Stimulated activated naive B cell treated with anti-CD40 and anti-IgM and Interleukin-4, amounts not matched to agents 10 μg/mL and 1 μg/mL and 100 μg/mL, for 72 hours (primary cell): ENCODE measurements around the gene DNM3.

Experiments
- ATAC-seq, 2 donors: fragments of 150-1000 bp; cut with Tn5 transposase; replicated peaks; 2 replicates each; pipeline ENCODE4 v1.10.0; 2021; ENCODE audit warnings: moderate library complexity in 1 of 2
- DNase-seq: peaks from one replicate; pipeline ENCODE4 v3.0.0; 2021
- H3K27ac Mint-ChIP-seq: one replicate; pipeline ENCODE4 v1.8.0; 2022; ENCODE audit warnings: mild to moderate bottlenecking, mixed read lengths
- H3K27me3 Mint-ChIP-seq, 2 donors: one replicate each; pipeline ENCODE4 v1.8.0; 2022; ENCODE audit warnings: mixed read lengths in 2 of 2
- H3K36me3 Mint-ChIP-seq, 2 donors: one replicate each; pipeline ENCODE4 v1.8.0; 2022; ENCODE audit warnings: mixed read lengths in 2 of 2, mild to moderate bottlenecking in 1 of 2
- H3K4me1 Mint-ChIP-seq, 2 donors: one replicate each; pipeline ENCODE4 v1.8.0; 2022; ENCODE audit warnings: mixed read lengths in 2 of 2, mild to moderate bottlenecking in 1 of 2
- H3K4me3 Mint-ChIP-seq, 2 donors: one replicate each; pipeline ENCODE4 v1.8.0; 2022; ENCODE audit warnings: mild to moderate bottlenecking in 2 of 2, mixed read lengths in 2 of 2, moderate library complexity in 1 of 2
- H3K9me3 Mint-ChIP-seq, 2 donors: one replicate each; pipeline ENCODE4 v1.8.0; 2022; ENCODE audit warnings: mixed read lengths in 2 of 2, mild to moderate bottlenecking in 1 of 2

Gene DNM3

GRCh38 chr1:172143384-172144055 lies 302.2 kb downstream of the DNM3 start:
- DNase-seq (no peak), ATAC-seq (no peak)
- Mint-ChIP-seq H3K27ac (no peak overlapping the region), H3K4me3 (no peak overlapping the region), H3K27me3 (no peaks in the 10 kb centered on the region), H3K36me3 (no peaks in the 10 kb centered on the region), H3K9me3 (no peaks in the 10 kb centered on the region), H3K4me1 (peaks cover 6 to 10% of the 10 kb centered on the region in 2 donors)

- DNase-seq (no peak), ATAC-seq (no peak)
- H3K4me3 Mint-ChIP-seq: no peak overlapping the region
- no peak overlapping the region for H3K27ac Mint-ChIP-seq
- H3K9me3 Mint-ChIP-seq: no peaks in the 10 kb centered on the region
- H3K4me1 Mint-ChIP-seq: peaks cover 6 to 10% of the 10 kb centered on the region in 2 donors
- no peaks in the 10 kb centered on the region for H3K27me3 Mint-ChIP-seq
- no peaks in the 10 kb centered on the region for H3K36me3 Mint-ChIP-seq
Measured at GRCh38 chr1:172144445-172145061, 303.3 kb downstream of the DNM3 start.

- H3K27ac Mint-ChIP-seq: no peak overlapping the region
Measured at GRCh38 chr1:172145231-172145651, 303.9 kb downstream of the DNM3 start.

DNA sequence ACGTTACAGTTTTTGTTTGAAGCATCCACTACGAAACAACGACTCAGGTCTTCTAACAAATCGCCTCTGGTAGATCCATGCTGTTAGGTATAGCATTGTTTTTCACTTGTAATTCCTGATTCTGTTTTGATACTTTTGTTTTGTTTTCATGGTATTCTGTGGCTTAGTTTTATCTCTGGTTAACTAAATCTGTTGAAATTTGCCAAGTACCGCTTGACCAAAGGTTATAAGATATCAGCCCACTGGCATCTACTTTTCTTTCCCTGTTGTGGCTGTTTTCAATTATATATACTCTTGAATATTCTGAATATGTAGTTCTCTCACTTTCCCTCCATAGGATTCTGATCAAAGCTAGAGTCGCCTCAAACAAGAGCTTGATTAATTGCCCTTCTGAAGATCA lies 304.4 kb downstream of the DNM3 start:
- ATAC-seq (no peak), DNase-seq (no peak)
- no peaks in the 10 kb centered on the region for H3K36me3 Mint-ChIP-seq
- H3K4me1 Mint-ChIP-seq: peaks cover 6 to 10% of the 10 kb centered on the region in 2 donors
- H3K9me3 Mint-ChIP-seq: no peaks in the 10 kb centered on the region
- peak overlapping the region; percentile 14 for H3K27ac Mint-ChIP-seq
- H3K4me3 Mint-ChIP-seq: no peak overlapping the region
- H3K27me3 Mint-ChIP-seq: no peaks in the 10 kb centered on the region

More at GRCh38 chr1:172145231-172145651, 303.9 kb downstream of the DNM3 start:
- Mint-ChIP-seq H3K4me3 (no peak overlapping the region), H3K36me3 (no peaks in the 10 kb centered on the region), H3K4me1 (peaks cover 6 to 10% of the 10 kb centered on the region in 2 donors), H3K27me3 (no peaks in the 10 kb centered on the region), H3K9me3 (no peaks in the 10 kb centered on the region)
- ATAC-seq (no peak), DNase-seq (no peak)

- DNase-seq (no peak), ATAC-seq (no peak)
- Mint-ChIP-seq H3K27ac (no peak overlapping the region), H3K4me1 (peaks cover 6 to 10% of the 10 kb centered on the region in 2 donors), H3K27me3 (no peaks in the 10 kb centered on the region), H3K36me3 (no peaks in the 10 kb centered on the region), H3K9me3 (no peaks in the 10 kb centered on the region), H3K4me3 (no peak overlapping the region)
Measured at GRCh38 chr1:172146141-172146850, 305.0 kb downstream of the DNM3 start.

GRCh38 chr1:172147541-172147940 lies 306.2 kb downstream of the DNM3 start:
- Mint-ChIP-seq H3K9me3 (no peaks in the 10 kb centered on the region), H3K36me3 (no peaks in the 10 kb centered on the region), H3K4me3 (no peak overlapping the region), H3K27me3 (no peaks in the 10 kb centered on the region), H3K27ac (no peak overlapping the region), H3K4me1 (peaks cover 6 to 10% of the 10 kb centered on the region in 2 donors)
- DNase-seq (no peak), ATAC-seq (no peak)

DNA sequence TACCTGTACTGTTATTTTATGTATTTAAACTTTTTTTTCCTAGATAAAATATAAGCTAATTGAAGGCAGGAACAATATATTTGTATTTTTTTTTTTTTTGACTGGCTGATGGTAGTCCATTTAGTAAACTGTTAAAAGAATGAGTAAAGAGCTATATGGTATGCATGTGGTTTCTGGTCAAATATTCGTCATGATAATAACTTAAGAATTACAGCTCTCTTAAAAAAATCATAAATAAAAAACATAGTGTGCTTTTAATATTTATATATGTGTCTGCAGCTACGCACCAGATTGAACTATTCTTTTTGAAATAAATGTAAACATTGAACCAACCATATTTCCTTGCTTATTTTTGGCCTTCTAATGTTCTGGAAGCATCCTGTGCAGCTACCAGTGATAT lies 306.9 kb downstream of the DNM3 start:
- peaks cover 6 to 10% of the 10 kb centered on the region in 2 donors for H3K4me1 Mint-ChIP-seq
- DNase-seq: no peak
- H3K9me3 Mint-ChIP-seq: no peaks in the 10 kb centered on the region
- no peak overlapping the region for H3K27ac Mint-ChIP-seq
- no peak overlapping the region for H3K4me3 Mint-ChIP-seq
- no peak for ATAC-seq
- no peaks in the 10 kb centered on the region for H3K36me3 Mint-ChIP-seq
- no peaks in the 10 kb centered on the region for H3K27me3 Mint-ChIP-seq

- Mint-ChIP-seq H3K9me3 (no peaks in the 10 kb centered on the region), H3K4me1 (peaks cover 6 to 10% of the 10 kb centered on the region in 2 donors), H3K4me3 (no peak overlapping the region), H3K27me3 (no peaks in the 10 kb centered on the region), H3K36me3 (no peaks in the 10 kb centered on the region), H3K27ac (no peak overlapping the region)
- DNase-seq (no peak), ATAC-seq (no peak)
Measured at GRCh38 chr1:172148707-172149106, 307.4 kb downstream of the DNM3 start.

DNA sequence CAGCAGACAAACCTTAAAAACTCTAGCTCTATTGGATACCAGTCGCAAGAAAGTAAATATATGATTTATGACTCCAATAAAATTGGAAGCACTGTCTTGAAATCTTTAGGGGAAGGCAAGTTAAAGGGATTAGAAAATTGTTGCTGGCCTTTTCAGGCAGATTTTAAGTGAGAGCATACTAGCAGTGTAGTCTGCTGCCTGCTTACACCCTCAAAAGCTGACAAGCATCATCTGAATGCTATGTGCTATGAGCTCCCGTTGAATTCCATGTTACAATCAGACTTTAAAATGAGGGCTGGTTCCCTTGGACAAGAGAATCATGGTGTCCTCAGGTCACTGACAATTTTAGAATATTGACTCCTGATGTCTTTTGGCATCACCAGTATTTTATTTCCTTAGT lies 308.0 kb downstream of the DNM3 start:
- Mint-ChIP-seq H3K4me3 (no peak overlapping the region), H3K9me3 (no peaks in the 10 kb centered on the region), H3K27ac (peak overlapping the region; percentile 56), H3K36me3 (no peaks in the 10 kb centered on the region), H3K27me3 (no peaks in the 10 kb centered on the region), H3K4me1 (peaks cover 6 to 14% of the 10 kb centered on the region in 2 donors)
- DNase-seq: no peak
- no peak for ATAC-seq

GRCh38 chr1:172154551-172154950 lies 313.3 kb downstream of the DNM3 start:
- Mint-ChIP-seq H3K27ac (peak overlapping the region; percentile 68), H3K9me3 (peaks cover 0 to 5% of the 10 kb centered on the region in 2 donors), H3K36me3 (no peaks in the 10 kb centered on the region), H3K4me1 (peaks cover 6 to 9% of the 10 kb centered on the region in 2 donors), H3K4me3 (peak overlapping the region; percentile 3 to 12), H3K27me3 (no peaks in the 10 kb centered on the region)
- no peak for DNase-seq
- peak; percentile 94 to 97 for ATAC-seq

DNA sequence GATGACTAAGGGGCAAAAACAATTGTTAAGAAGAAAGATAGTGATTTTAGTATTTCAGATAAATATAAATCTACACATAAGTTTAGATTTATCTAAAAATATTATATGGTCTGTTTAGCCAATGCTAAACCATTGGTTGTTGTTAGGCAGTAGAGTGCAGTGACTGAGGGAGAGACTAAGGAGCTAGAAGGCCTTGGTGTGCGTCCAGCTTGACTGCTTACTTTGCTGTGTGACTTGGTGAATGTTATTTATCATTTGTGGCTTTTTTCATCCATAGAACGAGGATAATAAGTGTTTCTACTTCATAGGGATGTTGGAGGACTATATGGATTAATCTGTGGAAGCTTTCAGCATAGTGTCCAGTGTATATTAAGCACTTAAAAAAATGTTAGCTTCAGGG lies 314.5 kb downstream of the DNM3 start:
- Mint-ChIP-seq H3K4me1 (peaks cover 6 to 9% of the 10 kb centered on the region in 2 donors), H3K27ac (no peak overlapping the region), H3K9me3 (peaks cover 0 to 5% of the 10 kb centered on the region in 2 donors), H3K4me3 (no peak overlapping the region), H3K27me3 (no peaks in the 10 kb centered on the region), H3K36me3 (no peaks in the 10 kb centered on the region)
- ATAC-seq: no peak
- no peak for DNase-seq

GRCh38 chr1:172162236-172162635 lies 320.9 kb downstream of the DNM3 start:
- no peak overlapping the region for H3K27ac Mint-ChIP-seq
- ATAC-seq (no peak), DNase-seq (no peak)
- H3K4me1 Mint-ChIP-seq: peaks cover 4 to 8% of the 10 kb centered on the region in 2 donors
- H3K36me3 Mint-ChIP-seq: no peaks in the 10 kb centered on the region
- H3K4me3 Mint-ChIP-seq: no peak overlapping the region
- peaks cover 0 to 5% of the 10 kb centered on the region in 2 donors for H3K9me3 Mint-ChIP-seq
- no peaks in the 10 kb centered on the region for H3K27me3 Mint-ChIP-seq

- Mint-ChIP-seq H3K36me3 (no peaks in the 10 kb centered on the region), H3K27ac (peak overlapping the region; percentile 14), H3K9me3 (no peaks in the 10 kb centered on the region), H3K27me3 (no peaks in the 10 kb centered on the region), H3K4me3 (no peak overlapping the region), H3K4me1 (peaks cover 4 to 8% of the 10 kb centered on the region in 2 donors)
- DNase-seq (no peak), ATAC-seq (no peak)
Measured at GRCh38 chr1:172163498-172164215, 322.4 kb downstream of the DNM3 start.

DNA sequence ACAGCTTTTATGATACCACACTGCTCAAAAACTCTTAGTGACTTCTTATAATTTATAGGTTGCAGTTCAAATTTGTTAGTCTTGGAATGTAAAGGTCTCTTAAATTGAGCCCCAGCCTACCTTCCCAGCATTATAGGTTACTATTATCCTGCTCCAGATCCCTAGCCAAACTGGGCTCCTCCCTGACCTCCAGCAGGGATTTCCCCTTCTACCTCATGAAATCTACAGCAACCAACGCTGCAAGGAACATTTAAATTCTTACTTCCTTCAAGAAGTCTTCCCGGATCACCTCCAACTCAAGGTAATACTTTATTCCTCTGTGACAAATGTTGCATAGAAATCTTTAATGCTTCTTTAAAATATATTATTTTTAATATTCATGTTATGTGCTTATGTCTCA lies 324.1 kb downstream of the DNM3 start:
- H3K36me3 Mint-ChIP-seq: no peaks in the 10 kb centered on the region
- no peak overlapping the region for H3K27ac Mint-ChIP-seq
- H3K9me3 Mint-ChIP-seq: no peaks in the 10 kb centered on the region
- DNase-seq: no peak
- H3K27me3 Mint-ChIP-seq: no peaks in the 10 kb centered on the region
- peaks cover 4 to 8% of the 10 kb centered on the region in 2 donors for H3K4me1 Mint-ChIP-seq
- ATAC-seq: no peak
- H3K4me3 Mint-ChIP-seq: no peak overlapping the region
